Measurements from ENCODE around the gene MYO6. TPM values are rescaled to one million over a fixed set of nuclear protein-coding genes. Genes with fewer than 3 reads are reported as not detected.

Gene MYO6
- total and polyA plus RNA-seq, 2 of the 8 experiments (the other 6 are each of a cell fraction or from before 2014, with no cell fraction given), result 8.3 to 21.9 TPM

- H3K27ac ChIP-seq (ENCODE audit: low read depth, low read length), result no peak overlapping the region
- H3K79me2 ChIP-seq (ENCODE audit: control insufficient read depth in 1 of 2, insufficient read depth in 2 of 2, low read length in 2 of 2), result no peaks in the 10 kb centered on the region
- TF ChIP-seq TEAD4 (IDR thresholded peaks at IDR 0.05; ENCODE audit: low read depth, low read length), result no peak
- no peak for TF ChIP-seq RXRA (IDR thresholded peaks at IDR 0.05; ENCODE audit: insufficient read depth, low read depth, low read length)
- no peak for TF ChIP-seq SRF (IDR thresholded peaks at IDR 0.05; ENCODE audit: low read depth, low read length)
Measured at GRCh38 chr6:75794954-75795739, 46.1 kb downstream of the MYO6 start.

More at GRCh38 chr6:75794954-75795739, 46.1 kb downstream of the MYO6 start:
- H2BK15ac ChIP-seq (ENCODE audit: low read length), result no peak overlapping the region
- H3K9me3 ChIP-seq (ENCODE audit: insufficient read depth in 2 of 2, low read depth in 1 of 2, low read length in 1 of 2), result no peaks in the 10 kb centered on the region
- no peak overlapping the region for H4K8ac ChIP-seq (ENCODE audit: extremely low read depth, insufficient read depth, low read length)
- no peak overlapping the region for H2BK20ac ChIP-seq (ENCODE audit: low read length)
- no peaks in the 10 kb centered on the region for H3K23me2 ChIP-seq (ENCODE audit: low read depth, low read length)
- no peak overlapping the region for H3K14ac ChIP-seq (ENCODE audit: insufficient read length)
- POLR2A ChIA-PET (ENCODE audit: partially characterized antibody), result no interaction called here
- no peak overlapping the region for H3K4ac ChIP-seq (replicated peaks; ENCODE audit: insufficient read length, low read depth, low read length)
- H3K56ac ChIP-seq (replicated peaks; ENCODE audit: insufficient read length, low read depth, low read length), result no peak overlapping the region
- H3K36me3 ChIP-seq (ENCODE audit: control insufficient read depth in 2 of 4, insufficient read depth in 4 of 4, low read length in 3 of 4), result no peaks in the 10 kb centered on the region
- H4K5ac ChIP-seq (ENCODE audit: insufficient read length, low read depth, low read length), result no peak overlapping the region
- no peak overlapping the region for H3K18ac ChIP-seq (ENCODE audit: extremely low read depth, low read length)
- H2BK5ac ChIP-seq (ENCODE audit: low read depth, low read length), result no peak overlapping the region
- no peak overlapping the region for H2BK120ac ChIP-seq (replicated peaks; ENCODE audit: low read depth, low read length)
- no peak for FAIRE-seq
- no peak overlapping the region for H3K23ac ChIP-seq (ENCODE audit: insufficient read length)
- H2AFZ ChIP-seq (ENCODE audit: low read length), result no peak overlapping the region
- no peak overlapping the region for H4K91ac ChIP-seq (replicated peaks; ENCODE audit: insufficient read length, low read length)
- H3K4me2 ChIP-seq (ENCODE audit: insufficient read depth in 1 of 2, low read depth in 2 of 2, low read length in 2 of 2), result no peak overlapping the region
- H3K9ac ChIP-seq (replicated peaks in 1 of 4; ENCODE audit: extremely low read depth in 1 of 4, low read depth in 3 of 4, low read length in 3 of 4), result no peak overlapping the region
- no peaks in the 10 kb centered on the region for H4K20me1 ChIP-seq (replicated peaks in 1 of 2; ENCODE audit: control insufficient read depth in 1 of 2, insufficient read depth in 2 of 2, low read length in 2 of 2)
- H3K4me1 ChIP-seq (replicated peaks in 1 of 4; ENCODE audit: control insufficient read depth in 3 of 4, insufficient read depth in 4 of 4, low read length in 3 of 4), result peaks cover 2 to 5% (median 2%) of the 10 kb centered on the region in 4 experiments; a peak in 3 of 7 replicates
- no peaks in the 10 kb centered on the region for H3K27me3 ChIP-seq (replicated peaks in 1 of 4; ENCODE audit: control insufficient read depth in 3 of 4, extremely low read depth in 1 of 4, insufficient read depth in 3 of 4, low read length in 3 of 4)
- no peak overlapping the region for H2AK5ac ChIP-seq (ENCODE audit: low read depth, low read length)
- H3K4me3 ChIP-seq (ENCODE audit: extremely low read depth in 1 of 4, insufficient read depth in 2 of 4, low read depth in 3 of 4, low read length in 4 of 4), result no peak overlapping the region
- CTCF ChIA-PET (ENCODE audit: partially characterized antibody), result interaction anchor here (0.6 kb wide), 1 partner anchor 33 kb away, joined by 3 read pairs; no protein-coding TSS in a partner anchor
- 83% methylated on average over 6 of the region's 6 CpGs; no CpG with 5 or more reads in 1 of the 2 experiments for WGBS, 2 experiments (ENCODE audit: extremely low coverage in 1 of 2, insufficient coverage in 1 of 2, insufficient read length in 1 of 2, insufficient replicate concordance in 2 of 2, low coverage in 1 of 2, low lambda C conversion rate in 2 of 2, missing lambda C conversion rate in 1 of 2)
- DNase-seq (ENCODE audit: low read depth in 1 of 2, low spot score in 2 of 2), result no peak
- no peaks in the 10 kb centered on the region for H3K79me1 ChIP-seq (ENCODE audit: low read depth, low read length)
- no peak overlapping the region for H2BK12ac ChIP-seq (ENCODE audit: low read depth, low read length)

Measured in H1 (cell line).